Measurements from ENCODE around the gene RNH1.

GRCh38 chr11:512761-513595 lies 5.9 kb upstream of the RNH1 start:
- TF ChIP-seq, protein P1, sequence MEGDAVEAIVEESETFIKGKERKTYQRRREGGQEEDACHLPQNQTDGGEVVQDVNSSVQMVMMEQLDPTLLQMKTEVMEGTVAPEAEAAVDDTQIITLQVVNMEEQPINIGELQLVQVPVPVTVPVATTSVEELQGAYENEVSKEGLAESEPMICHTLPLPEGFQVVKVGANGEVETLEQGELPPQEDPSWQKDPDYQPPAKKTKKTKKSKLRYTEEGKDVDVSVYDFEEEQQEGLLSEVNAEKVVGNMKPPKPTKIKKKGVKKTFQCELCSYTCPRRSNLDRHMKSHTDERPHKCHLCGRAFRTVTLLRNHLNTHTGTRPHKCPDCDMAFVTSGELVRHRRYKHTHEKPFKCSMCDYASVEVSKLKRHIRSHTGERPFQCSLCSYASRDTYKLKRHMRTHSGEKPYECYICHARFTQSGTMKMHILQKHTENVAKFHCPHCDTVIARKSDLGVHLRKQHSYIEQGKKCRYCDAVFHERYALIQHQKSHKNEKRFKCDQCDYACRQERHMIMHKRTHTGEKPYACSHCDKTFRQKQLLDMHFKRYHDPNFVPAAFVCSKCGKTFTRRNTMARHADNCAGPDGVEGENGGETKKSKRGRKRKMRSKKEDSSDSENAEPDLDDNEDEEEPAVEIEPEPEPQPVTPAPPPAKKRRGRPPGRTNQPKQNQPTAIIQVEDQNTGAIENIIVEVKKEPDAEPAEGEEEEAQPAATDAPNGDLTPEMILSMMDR (IDR thresholded peaks at IDR 0.05): no peak
- no peak for TF ChIP-seq POLR2A (IDR thresholded peaks at IDR 0.05)
- TF ChIP-seq POLR2AphosphoS5 (IDR thresholded peaks at IDR 0.05): no peak
